Parietal lobe (tissue), 2 donors: ENCODE measurements around the gene WDCP. TPM values are rescaled to one million over a fixed set of nuclear protein-coding genes. Genes with fewer than 3 reads are reported as not detected.

Experiments used
- small RNA-seq: library from RNA; depleted of rRNA; stranded (forward); fragments of <200 nt; gene quantifications from one replicate; pipeline ENCODE3, GENCODE V24; 2014; ENCODE audit warnings: low replicate concordance
- total RNA-seq: library from RNA; depleted of rRNA; stranded (reverse); fragments of >200 nt; gene quantifications from one replicate; pipeline ENCODE4 v1.2.3, GENCODE V29; 2014

WDCP gene, protein sequence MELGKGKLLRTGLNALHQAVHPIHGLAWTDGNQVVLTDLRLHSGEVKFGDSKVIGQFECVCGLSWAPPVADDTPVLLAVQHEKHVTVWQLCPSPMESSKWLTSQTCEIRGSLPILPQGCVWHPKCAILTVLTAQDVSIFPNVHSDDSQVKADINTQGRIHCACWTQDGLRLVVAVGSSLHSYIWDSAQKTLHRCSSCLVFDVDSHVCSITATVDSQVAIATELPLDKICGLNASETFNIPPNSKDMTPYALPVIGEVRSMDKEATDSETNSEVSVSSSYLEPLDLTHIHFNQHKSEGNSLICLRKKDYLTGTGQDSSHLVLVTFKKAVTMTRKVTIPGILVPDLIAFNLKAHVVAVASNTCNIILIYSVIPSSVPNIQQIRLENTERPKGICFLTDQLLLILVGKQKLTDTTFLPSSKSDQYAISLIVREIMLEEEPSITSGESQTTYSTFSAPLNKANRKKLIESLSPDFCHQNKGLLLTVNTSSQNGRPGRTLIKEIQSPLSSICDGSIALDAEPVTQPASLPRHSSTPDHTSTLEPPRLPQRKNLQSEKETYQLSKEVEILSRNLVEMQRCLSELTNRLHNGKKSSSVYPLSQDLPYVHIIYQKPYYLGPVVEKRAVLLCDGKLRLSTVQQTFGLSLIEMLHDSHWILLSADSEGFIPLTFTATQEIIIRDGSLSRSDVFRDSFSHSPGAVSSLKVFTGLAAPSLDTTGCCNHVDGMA
- 21.9 TPM for total RNA-seq

GRCh38 chr2:24046930-24047702 lies at the start of gene WDCP:
Gene WDCP (minus strand): TSS chr2:24047391. CDS start chr2:24039494, 7,897 bp downstream.

GRCh38 chr2:24084386-24085199 lies 37.4 kb upstream of the WDCP start, which contains the start of gene TP53I3:
Gene TP53I3 (minus strand): TSS chr2:24084834. CDS start chr2:24084326, 508 bp downstream.

DNA sequence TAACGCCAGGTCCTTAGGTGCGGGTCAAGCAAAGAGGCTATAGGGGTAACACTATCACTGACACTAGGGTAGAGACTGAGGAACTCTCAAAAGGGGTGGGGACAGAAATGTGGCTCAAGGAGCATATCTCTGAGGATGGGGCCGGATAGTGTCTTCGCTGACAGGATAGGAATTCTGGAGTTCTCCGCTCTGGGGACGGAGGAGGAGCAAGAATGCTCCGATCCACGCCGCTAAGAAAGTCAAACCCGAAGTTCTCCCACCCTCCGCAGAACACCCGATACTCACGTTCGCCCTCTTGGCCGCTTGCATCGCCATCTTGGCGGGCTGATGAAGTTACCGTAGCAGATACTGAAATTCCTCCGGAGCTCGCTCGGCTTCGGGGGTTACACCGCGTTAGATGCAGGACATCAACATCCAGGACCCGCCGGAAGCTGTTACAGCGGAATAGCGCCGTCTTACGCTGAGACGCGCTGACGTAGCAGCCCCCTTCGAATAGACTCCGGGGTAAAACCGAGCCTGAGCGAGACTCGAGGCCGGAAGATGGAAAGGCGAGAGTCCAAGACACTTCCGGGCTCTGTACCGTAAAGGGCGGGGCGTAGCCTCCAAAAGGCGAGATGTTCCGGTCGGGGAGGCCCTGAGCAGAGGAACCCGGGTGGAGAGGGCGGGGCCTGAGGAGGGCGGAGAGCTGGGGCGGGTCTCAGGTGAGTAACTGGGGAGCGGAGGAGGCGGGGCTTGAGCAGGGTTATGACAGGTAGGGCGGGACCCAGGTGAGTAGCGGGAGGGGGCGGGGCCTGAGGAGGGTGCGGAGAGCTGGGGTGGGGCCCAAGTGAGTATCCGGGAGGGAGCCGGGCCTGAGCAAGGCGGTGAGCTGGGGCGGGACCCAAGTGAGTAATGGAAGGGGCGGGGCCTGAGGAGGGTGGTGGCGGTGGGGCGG lies 29.0 kb upstream of the WDCP start, which contains the start of gene SF3B6:
Gene SF3B6, minus strand, starts transcription at position 412 of the 934 bp plus-strand sequence. Its CDS starts 97 bp downstream, at position 315.

GRCh38 chr2:24049485-24050021 lies 2.4 kb upstream of the WDCP start, which contains the start of gene FKBP1B:
Gene FKBP1B (plus strand): TSS chr2:24049741. CDS start chr2:24049850, 109 bp downstream.

GRCh38 chr2:24009680-24010476 lies 37.3 kb downstream of the WDCP start, which contains the start of gene MFSD2B:
Gene MFSD2B (plus strand): TSS chr2:24010085. CDS start chr2:24010097, 12 bp downstream.

Small RNA genes lying within 50 kb of the gene (small RNA-seq; reads per million reads assigned to genes)
- gene RN7SL610P (not detected), gene RNU6-370P (not detected)

Other genes starting within 250 kb of the WDCP start
- 98.3 TPM for gene ATAD2B, start 120.3 kb downstream of the WDCP start, total RNA-seq
- 33.5 TPM for gene UBXN2A, start 106.9 kb downstream of the WDCP start, total RNA-seq
- gene MFSD2B, start 37.3 kb downstream of the WDCP start, total RNA-seq: 0.63 TPM
- gene FKBP1B, start 2.4 kb upstream of the WDCP start, total RNA-seq: 64.5 TPM
- 86.1 TPM for gene SF3B6, start 28.9 kb upstream of the WDCP start, total RNA-seq
- 17.2 TPM for gene TP53I3, start 37.4 kb upstream of the WDCP start, total RNA-seq
- gene PFN4, start 75.9 kb upstream of the WDCP start, total RNA-seq: 1.6 TPM
- 80.1 TPM for gene FAM228B, start 76.1 kb upstream of the WDCP start, total RNA-seq
- gene FAM228A, start 127.7 kb upstream of the WDCP start, total RNA-seq: 9.4 TPM